HEK293 (cell line): ENCODE results near the gene KCNQ2.
A peak's percentile ranks its signal among the peaks of the same experiment; 100 is the strongest.

Source experiments
- CTCF ChIA-PET: fragments of 350-600 bp; formaldehyde crosslinking; extraction: SDS; loops from one replicate; lab custom pipeline; 2021; ENCODE audit warnings: antibody characterized with exemption; lab: Yijun Ruan, JAX
- POLR2A ChIA-PET: fragments of 300-600 bp; formaldehyde crosslinking; extraction: SDS; loops from one replicate; lab custom pipeline; 2020; ENCODE audit warnings: antibody characterized with exemption, inconsistent platforms; lab: Yijun Ruan, JAX
- H3K27ac ChIP-seq: fragments of 200-500 bp; sonication (Bioruptor generic); 2 replicates; pipeline ENCODE4 v1.5.1; 2014; ENCODE audit warnings: low read depth, low read length, control low read depth, inconsistent platforms; ENCODE audit errors: extremely low read depth
- H3K36me3 ChIP-seq, 2 experiments: fragments of 200-500 bp in 1 of 2; sonication (Bioruptor generic) in 1 of 2; 1 replicate in 1 of 2; 2 replicates in 1 of 2; pipeline ENCODE4 v1.5.1; 2014 to 2017; ENCODE audit warnings: inconsistent platforms in 2 of 2, low read length in 2 of 2; ENCODE audit not compliant: control insufficient read depth in 2 of 2, insufficient read depth in 1 of 2
- H3K4me1 ChIP-seq: fragments of 200-500 bp; sonication (Bioruptor generic); 2 replicates; pipeline ENCODE4 v1.5.1; 2014; ENCODE audit warnings: mild to moderate bottlenecking, low read length, inconsistent platforms; ENCODE audit not compliant: control insufficient read depth, insufficient read depth
- H3K4me3 ChIP-seq: 2 replicates; pipeline ENCODE4 v1.5.1; 2011; ENCODE audit warnings: low read depth, mild to moderate bottlenecking, control low read depth, low read length, moderate library complexity
- H3K9me3 ChIP-seq: fragments of 200-500 bp; sonication (Bioruptor generic); 2 replicates; pipeline ENCODE4 v1.5.1; 2014; ENCODE audit warnings: low read depth, low read length, inconsistent platforms; ENCODE audit not compliant: control insufficient read depth, insufficient read depth
- ATF2 ChIP-seq: fragments of 450-650 bp; formaldehyde crosslinking; IDR thresholded peaks from 2 replicates; pipeline ENCODE4 v1.5.1; 2016; ENCODE audit warnings: missing biosample characterization, missing genetic modification characterization, low read depth
- GLI4 ChIP-seq: fragments of 450-650 bp; formaldehyde crosslinking; IDR thresholded peaks from 2 replicates; pipeline ENCODE4 v1.5.1; 2016; ENCODE audit warnings: missing biosample characterization, missing genetic modification characterization
- KLF1 ChIP-seq: fragments of 450-650 bp; formaldehyde crosslinking; IDR thresholded peaks from 2 replicates; pipeline ENCODE4 v1.5.1; 2016; ENCODE audit warnings: missing biosample characterization, missing genetic modification characterization
- MYNN ChIP-seq: fragments of 450-650 bp; formaldehyde crosslinking; IDR thresholded peaks from 2 replicates; pipeline ENCODE4 v1.5.1; 2016; ENCODE audit warnings: missing biosample characterization, missing genetic modification characterization, borderline replicate concordance
- OVOL3 ChIP-seq: fragments of 450-650 bp; formaldehyde crosslinking; IDR thresholded peaks from 2 replicates; pipeline ENCODE4 v1.5.1; 2016; ENCODE audit warnings: missing biosample characterization, missing genetic modification characterization
- PATZ1 ChIP-seq: fragments of 450-650 bp; formaldehyde crosslinking; IDR thresholded peaks from 2 replicates; pipeline ENCODE4 v1.5.1; 2016; ENCODE audit warnings: missing biosample characterization, missing genetic modification characterization
- PBX3 ChIP-seq: sonication (generic); formaldehyde crosslinking; IDR thresholded peaks from 2 replicates; pipeline ENCODE4 v1.8.1; 2022; ENCODE audit warnings: mild to moderate bottlenecking, moderate library complexity, missing genetic modification reagents
- SALL2 ChIP-seq: fragments of 450-650 bp; formaldehyde crosslinking; IDR thresholded peaks from 2 replicates; pipeline ENCODE4 v1.5.0; 2017; ENCODE audit warnings: missing biosample characterization, mild to moderate bottlenecking, missing genetic modification characterization, borderline replicate concordance
- SP3 ChIP-seq: fragments of 450-650 bp; formaldehyde crosslinking; IDR thresholded peaks from 2 replicates; pipeline ENCODE4 v1.5.1; 2016; ENCODE audit warnings: missing biosample characterization, missing genetic modification characterization
- TRIM28 ChIP-seq: IDR thresholded peaks from 2 replicates; pipeline ENCODE4 v1.6.1; 2011; ENCODE audit warnings: low read length, control low read depth, borderline replicate concordance
- ZBTB1 ChIP-seq: fragments of 450-650 bp; formaldehyde crosslinking; IDR thresholded peaks from 2 replicates; pipeline ENCODE4 v1.5.1; 2016; ENCODE audit warnings: missing biosample characterization, missing genetic modification characterization
- ZEB2 ChIP-seq: fragments of 450-650 bp; formaldehyde crosslinking; IDR thresholded peaks from 2 replicates; pipeline ENCODE4 v1.5.1; 2016; ENCODE audit warnings: missing biosample characterization, missing genetic modification characterization
- ZNF19 ChIP-seq: fragments of 450-650 bp; formaldehyde crosslinking; IDR thresholded peaks from 2 replicates; pipeline ENCODE4; 2016; ENCODE audit warnings: missing biosample characterization, missing genetic modification characterization, low read depth
- ZNF214 ChIP-seq: fragments of 450-650 bp; formaldehyde crosslinking; IDR thresholded peaks from 2 replicates; pipeline ENCODE4 v1.5.1; 2017; ENCODE audit warnings: missing biosample characterization, mild to moderate bottlenecking, missing genetic modification characterization, borderline replicate concordance
- ZNF221 ChIP-seq: fragments of 450-650 bp; formaldehyde crosslinking; IDR thresholded peaks from 2 replicates; pipeline ENCODE4 v1.5.1; 2017; ENCODE audit warnings: missing biosample characterization, missing genetic modification characterization, borderline replicate concordance
- ZNF394 ChIP-seq: fragments of 450-650 bp; formaldehyde crosslinking; IDR thresholded peaks from 2 replicates; pipeline ENCODE4 v1.5.1; 2016; ENCODE audit warnings: missing biosample characterization, missing genetic modification characterization, mild to moderate bottlenecking, moderate library complexity, borderline replicate concordance
- ZNF398 ChIP-seq: fragments of 450-650 bp; formaldehyde crosslinking; IDR thresholded peaks from 2 replicates; pipeline ENCODE4 v1.5.1; 2017; ENCODE audit warnings: missing biosample characterization, missing genetic modification characterization
- ZNF423 ChIP-seq: fragments of 450-650 bp; formaldehyde crosslinking; IDR thresholded peaks from 2 replicates; pipeline ENCODE4 v1.5.1; 2016; ENCODE audit warnings: missing biosample characterization, missing genetic modification characterization
- ZNF501 ChIP-seq: fragments of 450-650 bp; formaldehyde crosslinking; IDR thresholded peaks from 2 replicates; pipeline ENCODE4 v1.5.1; 2016; ENCODE audit warnings: missing biosample characterization, missing genetic modification characterization
- ZNF610 ChIP-seq: fragments of 450-650 bp; formaldehyde crosslinking; IDR thresholded peaks from 2 replicates; pipeline ENCODE4 v1.5.1; 2016; ENCODE audit warnings: missing biosample characterization, missing genetic modification characterization, borderline replicate concordance
- ZNF645 ChIP-seq: fragments of 450-650 bp; formaldehyde crosslinking; IDR thresholded peaks from 2 replicates; pipeline ENCODE4; 2016; ENCODE audit warnings: missing biosample characterization, missing genetic modification characterization

The KCNQ2 gene

GRCh38 chr20:63373996-63374395, 98.5 kb downstream of the KCNQ2 start (continued):
- TF ChIP-seq ZBTB1 (tag by site-specific recombination), result no peak
- no peak for TF ChIP-seq ZNF19 (tag by site-specific recombination)
- TF ChIP-seq PBX3 (CRISPR knock-in tag), result no peak
- no peak for TF ChIP-seq ZNF221
- TF ChIP-seq GLI4, result no peak
- TF ChIP-seq TRIM28, result no peak

- Histone ChIP-seq H3K36me3 (no peaks in the 10 kb centered on the region), H3K27ac (no peak overlapping the region), H3K4me3 (no peak overlapping the region), H3K4me1 (no peaks in the 10 kb centered on the region), H3K9me3 (no peaks in the 10 kb centered on the region)
- TF ChIP-seq ATF2 (tag by site-specific recombination), result no peak
- peak; percentile 37; the same call in 1 of the 2 replicates for TF ChIP-seq KLF1 (tag by site-specific recombination)
- ChIA-PET POLR2A (no interaction called here), CTCF (interaction anchor here (0.6 to 2.4 kb wide), 4 partner anchors 9 to 273 kb away, joined by 3 to 6 read pairs (median 4); no protein-coding TSS in a partner anchor)
Measured at GRCh38 chr20:63372971-63373885, 99.2 kb downstream of the KCNQ2 start.

GRCh38 chr20:63371291-63371865, 101.1 kb downstream of the KCNQ2 start:
- no peak overlapping the region for H3K4me3 ChIP-seq
- no peak overlapping the region for H3K27ac ChIP-seq
- no peaks in the 10 kb centered on the region for H3K9me3 ChIP-seq
- H3K36me3 ChIP-seq, result no peaks in the 10 kb centered on the region
- POLR2A ChIA-PET, result no interaction called here
- TF ChIP-seq ZEB2 (no peak), ZNF610 (tag by site-specific recombination) (no peak), ZNF423 (tag by site-specific recombination) (no peak), OVOL3 (tag by site-specific recombination) (no peak), ZNF398 (tag by site-specific recombination) (no peak), ZNF645 (tag by site-specific recombination) (no peak), ZNF214 (tag by site-specific recombination) (no peak), SALL2 (tag by site-specific recombination) (no peak), ZNF394 (tag by site-specific recombination) (no peak), PATZ1 (no peak), SP3 (tag by site-specific recombination) (no peak), MYNN (tag by site-specific recombination) (no peak), ZNF501 (tag by site-specific recombination) (no peak)
- H3K4me1 ChIP-seq, result no peaks in the 10 kb centered on the region
- CTCF ChIA-PET, result interaction anchor here (2.9 kb wide), 1 partner anchor 11 kb away, joined by 9 read pairs; no protein-coding TSS in a partner anchor
